ENCODE measurements around the gene PRICKLE4. TPM values are rescaled to one million over a fixed set of nuclear protein-coding genes. Genes with fewer than 3 reads are reported as not detected.

The PRICKLE4 gene
- total and polyA plus RNA-seq, 2 of the 8 experiments (the other 6 are each of a cell fraction or from before 2014, with no cell fraction given), result 0.32 to 1.4 TPM

DNA sequence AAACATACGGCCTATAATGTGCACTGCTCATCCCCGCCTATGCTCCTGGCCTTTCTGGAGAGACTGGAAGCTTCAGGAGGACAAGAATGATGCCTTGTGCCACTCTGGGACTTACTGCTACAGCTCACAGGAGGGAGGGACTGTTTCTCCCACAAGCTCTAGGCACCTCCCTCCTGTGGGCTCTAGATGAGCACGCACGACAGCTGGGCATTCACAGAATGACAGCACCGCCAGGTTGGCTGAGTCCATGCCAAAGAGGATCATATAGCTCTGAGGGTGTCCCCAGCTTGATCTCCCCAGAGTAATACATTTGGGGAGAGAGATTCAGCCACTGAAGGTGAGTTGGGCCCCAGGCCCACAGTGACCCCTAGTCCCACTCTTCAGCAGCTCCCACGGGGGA is 23.3 kb upstream of the PRICKLE4 start:
- no peaks in the 10 kb centered on the region for H3K79me1 ChIP-seq (ENCODE audit: low read depth, low read length)
- H3K4me3 ChIP-seq (ENCODE audit: extremely low read depth in 1 of 4, insufficient read depth in 2 of 4, low read depth in 3 of 4, low read length in 4 of 4), result no peak overlapping the region
- no peak overlapping the region for H2BK20ac ChIP-seq (ENCODE audit: low read length)
- H2BK15ac ChIP-seq (ENCODE audit: low read length), result no peak overlapping the region
- no peaks in the 10 kb centered on the region; a peak in 1 of 7 replicates for H3K27me3 ChIP-seq (replicated peaks in 1 of 4; ENCODE audit: control insufficient read depth in 3 of 4, extremely low read depth in 1 of 4, insufficient read depth in 3 of 4, low read length in 3 of 4)
- WGBS, 2 experiments (ENCODE audit: extremely low coverage in 1 of 2, insufficient coverage in 1 of 2, insufficient read length in 1 of 2, insufficient replicate concordance in 2 of 2, low coverage in 1 of 2, low lambda C conversion rate in 2 of 2, missing lambda C conversion rate in 1 of 2), result 98% methylated on average over 6 of the region's 6 CpGs; no CpG with 5 or more reads in 1 of the 2 experiments
- H3K9me3 ChIP-seq (ENCODE audit: insufficient read depth in 2 of 2, low read depth in 1 of 2, low read length in 1 of 2), result no peaks in the 10 kb centered on the region
- H3K36me3 ChIP-seq (ENCODE audit: control insufficient read depth in 2 of 4, insufficient read depth in 4 of 4, low read length in 3 of 4), result no peaks in the 10 kb centered on the region
- no peak for DNase-seq (ENCODE audit: low read depth in 1 of 2, low spot score in 2 of 2)
- CTCF ChIA-PET (ENCODE audit: partially characterized antibody), result interaction anchor here (0.8 to 2.0 kb wide), 4 partner anchors 10 to 155 kb away, joined by 3 to 5 read pairs (median 3); partner anchors contain the start of gene PGC
- H4K5ac ChIP-seq (ENCODE audit: insufficient read length, low read depth, low read length), result no peak overlapping the region
- no peak overlapping the region for H4K91ac ChIP-seq (replicated peaks; ENCODE audit: insufficient read length, low read length)
- no peak for FAIRE-seq
- no peaks in the 10 kb centered on the region for H3K23me2 ChIP-seq (ENCODE audit: low read depth, low read length)
- H3K27ac ChIP-seq (ENCODE audit: low read depth, low read length), result no peak overlapping the region
- H3K56ac ChIP-seq (replicated peaks; ENCODE audit: insufficient read length, low read depth, low read length), result no peak overlapping the region
- H3K4me2 ChIP-seq (ENCODE audit: insufficient read depth in 1 of 2, low read depth in 2 of 2, low read length in 2 of 2), result no peak overlapping the region
- POLR2A ChIA-PET (ENCODE audit: partially characterized antibody), result interaction anchor here (0.8 kb wide), 1 partner anchor 10 kb away, joined by 3 read pairs; no protein-coding TSS in a partner anchor
- no peak overlapping the region for H3K18ac ChIP-seq (ENCODE audit: extremely low read depth, low read length)
- no peak overlapping the region for H3K23ac ChIP-seq (ENCODE audit: insufficient read length)
- H3K4ac ChIP-seq (replicated peaks; ENCODE audit: insufficient read length, low read depth, low read length), result no peak overlapping the region
- H3K79me2 ChIP-seq (ENCODE audit: control insufficient read depth in 1 of 2, insufficient read depth in 2 of 2, low read length in 2 of 2), result no peaks in the 10 kb centered on the region
- H3K14ac ChIP-seq (ENCODE audit: insufficient read length), result no peak overlapping the region
- H2BK5ac ChIP-seq (ENCODE audit: low read depth, low read length), result no peak overlapping the region
- no peak for TF ChIP-seq CREB1 (IDR thresholded peaks at IDR 0.05)
- no peak for TF ChIP-seq RAD21 (IDR thresholded peaks at IDR 0.05 in 1 of 2, conservative IDR thresholded peaks at IDR 0.05 in 1 of 2; ENCODE audit: low read depth in 2 of 2, low read length in 2 of 2)
- no peak for TF ChIP-seq NRF1 (IDR thresholded peaks at IDR 0.05; ENCODE audit: low read depth, low read length)
- TF ChIP-seq EZH2 (IDR thresholded peaks at IDR 0.05; ENCODE audit: low read depth, low read length, severe bottlenecking), result no peak
- TF ChIP-seq, protein P1, sequence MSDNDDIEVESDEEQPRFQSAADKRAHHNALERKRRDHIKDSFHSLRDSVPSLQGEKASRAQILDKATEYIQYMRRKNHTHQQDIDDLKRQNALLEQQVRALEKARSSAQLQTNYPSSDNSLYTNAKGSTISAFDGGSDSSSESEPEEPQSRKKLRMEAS (IDR thresholded peaks at IDR 0.05), result no peak
- TF ChIP-seq POU5F1 (IDR thresholded peaks at IDR 0.05; ENCODE audit: low read depth, low read length), result no peak
- TF ChIP-seq KDM4A (IDR thresholded peaks at IDR 0.05; ENCODE audit: low read depth, low read length, severe bottlenecking), result no peak
- no peak for TF ChIP-seq KDM5A (IDR thresholded peaks at IDR 0.05; ENCODE audit: low read length)
- H4K8ac ChIP-seq (ENCODE audit: extremely low read depth, insufficient read depth, low read length), result no peak overlapping the region
- no peak overlapping the region for H2AFZ ChIP-seq (ENCODE audit: low read length)
- H2BK12ac ChIP-seq (ENCODE audit: low read depth, low read length), result no peak overlapping the region
- peaks cover 0 to 3% (median 0%) of the 10 kb centered on the region in 4 experiments; a peak in 2 of 7 replicates for H3K4me1 ChIP-seq (replicated peaks in 1 of 4; ENCODE audit: control insufficient read depth in 3 of 4, insufficient read depth in 4 of 4, low read length in 3 of 4)
- H2AK5ac ChIP-seq (ENCODE audit: low read depth, low read length), result no peak overlapping the region
- H2BK120ac ChIP-seq (replicated peaks; ENCODE audit: low read depth, low read length), result no peak overlapping the region
- H4K20me1 ChIP-seq (replicated peaks in 1 of 2; ENCODE audit: control insufficient read depth in 1 of 2, insufficient read depth in 2 of 2, low read length in 2 of 2), result no peaks in the 10 kb centered on the region
- no peak overlapping the region for H3K9ac ChIP-seq (replicated peaks in 1 of 4; ENCODE audit: extremely low read depth in 1 of 4, low read depth in 3 of 4, low read length in 3 of 4)
